Kidney (tissue), 14 donors: ENCODE results near the gene KCTD19. TPM values are rescaled to one million over a fixed set of nuclear protein-coding genes. Genes with fewer than 3 reads are reported as not detected.

Experiments used
- DNase-seq, 5 donors: peaks; one replicate each; pipeline ENCODE4 v3.0.0-alpha.2; 2013 to 2020
- FAIRE-seq: peaks from 2 replicates; lab custom pipeline; 2012; peaks lifted over from hg19 to GRCh38; lab: Jason Lieb, UNC
- H3K27ac ChIP-seq, 2 donors: one replicate each; pipeline ENCODE4 v1.7.0; 2013; ENCODE audit warnings: low read depth in 2 of 2, low read length in 2 of 2, inconsistent platforms in 1 of 2
- H3K27me3 ChIP-seq: one replicate; pipeline ENCODE4 v1.7.1; 2013; ENCODE audit warnings: low read length, inconsistent platforms; ENCODE audit not compliant: control insufficient read depth, insufficient read depth
- H3K36me3 ChIP-seq, 3 donors: one replicate each; pipeline versions ENCODE4 v1.7.0 to v1.7.1; 2013; ENCODE audit warnings: low read length in 3 of 3, control low read depth in 1 of 3, inconsistent platforms in 1 of 3; ENCODE audit not compliant: insufficient read depth in 3 of 3, control insufficient read depth in 2 of 3
- H3K4me1 ChIP-seq, 3 donors: one replicate each; pipeline versions ENCODE4 v1.7.0 to v1.7.1; 2013; ENCODE audit warnings: low read length in 3 of 3, inconsistent platforms in 1 of 3, low read depth in 1 of 3; ENCODE audit not compliant: control insufficient read depth in 2 of 3, insufficient read depth in 2 of 3
- H3K4me3 ChIP-seq, 3 donors: one replicate each; pipeline versions ENCODE4 v1.7.0 to v1.8.1; 2013; ENCODE audit warnings: low read length in 3 of 3, control low read depth in 1 of 3, inconsistent platforms in 1 of 3
- H3K9ac ChIP-seq, 3 donors: one replicate each; pipeline versions ENCODE4 v1.7.0 to v1.7.1; 2013; ENCODE audit warnings: low read length in 3 of 3, control low read depth in 1 of 3, inconsistent platforms in 1 of 3
- H3K9me3 ChIP-seq, 3 donors: one replicate each; pipeline versions ENCODE4 v1.7.0 to v1.7.1; 2013; ENCODE audit warnings: low read length in 3 of 3, control low read depth in 1 of 3, inconsistent platforms in 1 of 3; ENCODE audit not compliant: control insufficient read depth in 2 of 3, insufficient read depth in 1 of 3
- intact Hi-C: fragments of 100-400 bp; cut with DNase I; formaldehyde crosslinking; loops from one replicate; pipeline ENCODE4 v1.11.1; 2022
- polyA plus RNA-seq: library from polyadenylated mRNA; stranded (reverse); fragments of 350-450 nt; fragmentation: Illumina TruSeq; extraction: RNeasy Lipid Tissue Mini Kit (QIAGEN cat#74804); gene quantifications from one replicate; pipeline ENCODE4 v1.2.3, GENCODE V29; 2014; ENCODE audit warnings: low read depth, low replicate concordance; ENCODE audit not compliant: insufficient read depth
- total RNA-seq: library from RNA; stranded (reverse); fragmentation: NEBNext Ultra II Directional; extraction: Animal tissue kit (Norgen Biotek cat#: 25700); gene quantifications from one replicate; pipeline ENCODE4 v1.2.1, GENCODE V29; 2021
- TF ChIP-seq, protein P1 (sequence below): IDR thresholded peaks from 3 replicates; pipeline ENCODE4 v1.5.1; 2012; ENCODE audit warnings: mild to moderate bottlenecking, moderate library complexity, borderline replicate concordance; ENCODE audit not compliant: insufficient read depth; ENCODE audit errors: extremely low read depth
- donor health status: control.
- donor health status: control.
- donor health status: control.
- donor health status: control.
- donor health status: control.
- donor health status: DM: yes; HTN: yes; CAD: no.
- donor health status: Normal renal cell carcinoma (clear cell type).

Gene KCTD19
- total and polyA plus RNA-seq, 2 donors from 2014 or later: 0.31 TPM; not detected in 1

DNA sequence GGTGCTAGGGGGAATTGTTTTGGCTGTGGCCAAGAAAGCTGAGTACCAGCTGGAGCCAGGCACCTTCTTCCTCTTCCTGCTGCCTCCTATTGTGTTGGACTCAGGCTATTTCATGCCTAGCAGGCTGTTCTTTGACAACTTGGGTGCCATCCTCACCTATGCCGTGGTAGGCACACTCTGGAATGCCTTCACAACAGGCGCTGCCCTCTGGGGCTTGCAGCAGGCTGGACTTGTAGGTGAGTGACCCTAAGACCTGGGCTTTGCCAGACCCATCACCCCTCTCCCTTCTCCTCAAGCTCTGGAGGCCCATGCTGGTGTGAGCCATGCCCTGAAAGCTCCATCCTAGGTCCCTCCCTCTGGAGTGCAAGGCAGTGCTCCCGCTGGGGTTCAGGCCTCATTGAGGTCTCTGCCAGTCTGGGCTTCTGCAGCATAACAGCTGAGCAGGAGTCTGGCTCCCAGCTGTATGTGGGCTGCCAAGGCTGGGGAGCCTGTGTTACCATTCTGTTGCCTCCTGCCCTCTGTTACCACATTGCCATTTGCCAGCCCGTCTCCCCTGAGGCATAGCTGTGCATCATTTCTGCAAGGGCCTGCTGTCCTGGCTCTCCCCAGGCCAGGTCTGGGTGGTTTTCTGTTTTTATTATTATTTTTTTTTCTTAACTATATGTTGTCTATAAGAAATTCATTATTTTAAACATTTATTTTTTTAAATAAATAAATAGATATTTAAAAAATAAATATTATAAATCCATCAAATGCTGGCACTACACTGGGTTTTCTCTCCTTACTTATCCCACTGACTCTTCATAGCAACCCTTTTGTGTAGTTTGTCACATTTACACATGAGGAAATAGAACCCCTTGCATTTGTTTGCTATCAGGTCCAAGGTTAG lies 73.7 kb downstream of the KCTD19 start:
- no peak for FAIRE-seq
- H3K27me3 ChIP-seq: peaks cover 13% of the 10 kb centered on the region
- intact Hi-C loops: loop anchor here (10.0 kb wide), 1 partner anchor 222 kb away; no protein-coding TSS in a partner anchor

DNA sequence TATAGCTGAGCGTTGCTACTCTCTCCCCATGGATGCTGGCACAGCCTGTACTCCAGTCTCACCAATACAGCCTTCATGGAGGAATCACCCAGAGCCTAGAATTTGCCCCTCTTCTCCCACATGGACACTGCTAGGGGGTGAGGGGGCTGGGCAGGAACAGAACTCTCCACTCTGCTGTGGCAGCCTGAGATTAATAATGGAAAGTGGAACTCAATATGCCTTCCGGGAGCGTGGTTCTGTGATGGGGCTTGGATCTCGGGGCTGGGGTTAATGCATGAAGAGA lies 76.6 kb downstream of the KCTD19 start:
- TF ChIP-seq, protein P1, sequence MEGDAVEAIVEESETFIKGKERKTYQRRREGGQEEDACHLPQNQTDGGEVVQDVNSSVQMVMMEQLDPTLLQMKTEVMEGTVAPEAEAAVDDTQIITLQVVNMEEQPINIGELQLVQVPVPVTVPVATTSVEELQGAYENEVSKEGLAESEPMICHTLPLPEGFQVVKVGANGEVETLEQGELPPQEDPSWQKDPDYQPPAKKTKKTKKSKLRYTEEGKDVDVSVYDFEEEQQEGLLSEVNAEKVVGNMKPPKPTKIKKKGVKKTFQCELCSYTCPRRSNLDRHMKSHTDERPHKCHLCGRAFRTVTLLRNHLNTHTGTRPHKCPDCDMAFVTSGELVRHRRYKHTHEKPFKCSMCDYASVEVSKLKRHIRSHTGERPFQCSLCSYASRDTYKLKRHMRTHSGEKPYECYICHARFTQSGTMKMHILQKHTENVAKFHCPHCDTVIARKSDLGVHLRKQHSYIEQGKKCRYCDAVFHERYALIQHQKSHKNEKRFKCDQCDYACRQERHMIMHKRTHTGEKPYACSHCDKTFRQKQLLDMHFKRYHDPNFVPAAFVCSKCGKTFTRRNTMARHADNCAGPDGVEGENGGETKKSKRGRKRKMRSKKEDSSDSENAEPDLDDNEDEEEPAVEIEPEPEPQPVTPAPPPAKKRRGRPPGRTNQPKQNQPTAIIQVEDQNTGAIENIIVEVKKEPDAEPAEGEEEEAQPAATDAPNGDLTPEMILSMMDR: no peak
- Histone ChIP-seq H3K27me3 (peaks cover 13% of the 10 kb centered on the region), H3K9me3 (no peaks in the 10 kb centered on the region), H3K4me1 (peaks cover 0 to 16% (median 0%) of the 10 kb centered on the region in 3 donors), H3K36me3 (no peaks in the 10 kb centered on the region), H3K9ac (no peak overlapping the region), H3K27ac (no peak overlapping the region), H3K4me3 (no peak overlapping the region)
- FAIRE-seq (no peak), DNase-seq (peak in 2 of 5 donors; percentile 19 to 47)
- intact Hi-C loops: loop anchor here (10.0 kb wide), 1 partner anchor 225 kb away; no protein-coding TSS in a partner anchor

More for the DNA sequence above, 73.7 kb downstream of the KCTD19 start:
- peak in 2 of 5 donors; percentile 30 to 43 for DNase-seq
- Histone ChIP-seq H3K27ac (no peak overlapping the region), H3K4me3 (no peak overlapping the region), H3K36me3 (no peaks in the 10 kb centered on the region), H3K4me1 (peaks cover 0 to 8% (median 0%) of the 10 kb centered on the region in 3 donors), H3K9me3 (no peaks in the 10 kb centered on the region), H3K9ac (no peak overlapping the region)
- TF ChIP-seq, protein P1: no peak

DNA sequence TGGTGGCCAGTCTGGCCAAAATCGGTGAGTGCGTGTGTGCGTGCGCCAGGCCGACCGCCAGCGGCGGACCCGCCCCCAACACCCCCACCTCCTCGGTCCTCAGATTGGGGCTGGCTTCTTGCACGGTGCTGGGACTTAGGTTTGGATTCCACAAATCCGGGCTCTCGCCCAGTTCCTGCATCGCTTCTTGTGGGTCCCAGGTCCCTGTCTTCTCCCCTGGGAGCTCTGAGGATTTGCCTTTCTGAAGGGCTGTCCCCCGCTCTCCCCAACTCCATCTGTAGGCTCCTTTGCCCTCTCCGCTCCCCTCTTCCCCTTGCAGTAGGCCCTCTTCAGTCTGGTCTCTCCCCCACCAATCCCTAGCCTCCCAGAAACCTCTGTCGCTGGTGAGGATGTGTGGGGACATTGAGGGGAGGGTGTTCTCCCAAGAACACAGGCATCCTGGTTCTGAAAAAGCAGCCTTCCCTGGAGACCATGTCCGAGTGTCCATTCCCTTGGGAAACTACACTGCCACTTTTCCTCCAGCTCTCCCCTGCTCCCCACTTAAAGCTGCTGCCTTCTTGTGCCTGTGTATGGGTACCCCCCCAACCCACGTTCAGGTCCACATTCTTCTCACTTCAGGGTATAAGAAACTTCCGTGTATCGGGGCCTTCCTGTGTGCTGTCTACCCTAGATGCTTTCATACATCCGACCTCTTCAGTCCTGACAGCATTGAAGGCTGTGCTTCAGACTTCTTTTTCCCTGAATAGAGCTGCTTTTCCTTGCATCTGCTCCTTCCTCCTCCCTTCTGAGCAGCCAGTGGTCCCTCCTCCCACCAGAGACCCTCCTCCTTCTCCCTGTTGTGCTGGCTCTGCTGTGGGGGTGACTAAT lies 77.1 kb downstream of the KCTD19 start:
- peak in 3 of 5 donors; percentile 3 to 73 (median 40) for DNase-seq
- no peak for FAIRE-seq

More for the DNA sequence above, 77.1 kb downstream of the KCTD19 start:
- Histone ChIP-seq H3K27ac (no peak overlapping the region), H3K9ac (peak overlapping the region in 1 of 3 donors; percentile 46), H3K4me1 (peaks cover 0 to 17% (median 0%) of the 10 kb centered on the region in 3 donors), H3K27me3 (peaks cover 13% of the 10 kb centered on the region), H3K4me3 (peak overlapping the region in 2 of 3 donors; percentile 32 to 39), H3K36me3 (no peaks in the 10 kb centered on the region), H3K9me3 (no peaks in the 10 kb centered on the region)
- TF ChIP-seq, protein P1: no peak
- intact Hi-C loops: loop anchor here (10.0 kb wide), 1 partner anchor 225 kb away; no protein-coding TSS in a partner anchor
